H9 (cell line): ENCODE results near the gene SLC9A9. TPM values are rescaled to one million over a fixed set of nuclear protein-coding genes. Genes with fewer than 3 reads are reported as not detected.

ENCODE experiments used
- DNase-seq: peaks from one replicate; pipeline ENCODE4 v3.0.0-alpha.2; 2017
- H2AFZ ChIP-seq: one replicate; pipeline ENCODE4 v1.6.1; 2013; ENCODE audit warnings: mild to moderate bottlenecking, low read length, control low read depth, moderate library complexity
- H2AK5ac ChIP-seq: 2 replicates; pipeline ENCODE4 v1.6.1; 2013; ENCODE audit warnings: low read length, control low read depth, mixed read lengths; ENCODE audit not compliant: insufficient read length
- H2BK120ac ChIP-seq: one replicate; pipeline ENCODE4 v1.6.1; 2013; ENCODE audit warnings: low read depth, mild to moderate bottlenecking, low read length, control low read depth, inconsistent platforms; ENCODE audit not compliant: poor library complexity, severe bottlenecking
- H2BK12ac ChIP-seq: 2 replicates; pipeline ENCODE4 v1.6.1; 2013; ENCODE audit warnings: low read length, control low read depth, mixed read lengths, low read depth; ENCODE audit not compliant: insufficient read length
- H2BK15ac ChIP-seq: 2 replicates; pipeline ENCODE4 v1.6.1; 2013; ENCODE audit warnings: low read depth, low read length, control low read depth
- H2BK20ac ChIP-seq: one replicate; pipeline ENCODE4 v1.6.1; 2013; ENCODE audit warnings: low read depth, mild to moderate bottlenecking, low read length, control low read depth, inconsistent platforms; ENCODE audit not compliant: poor library complexity, severe bottlenecking
- H2BK5ac ChIP-seq: 2 replicates; pipeline ENCODE4 v1.6.1; 2013; ENCODE audit warnings: low read length, control low read depth, mixed read lengths; ENCODE audit not compliant: insufficient read length
- H3K14ac ChIP-seq: 2 replicates; pipeline ENCODE4 v1.6.1; 2013; ENCODE audit warnings: low read length, control low read depth; ENCODE audit not compliant: insufficient read depth
- H3K18ac ChIP-seq: 2 replicates; pipeline ENCODE4 v1.6.1; 2013; ENCODE audit warnings: low read depth, mild to moderate bottlenecking, mixed read lengths, low read length, control low read depth; ENCODE audit not compliant: insufficient read length
- H3K23ac ChIP-seq: 2 replicates; pipeline ENCODE4 v1.6.1; 2013; ENCODE audit warnings: low read length, control low read depth, mixed read lengths, low read depth; ENCODE audit not compliant: insufficient read length
- H3K23me2 ChIP-seq: 2 replicates; pipeline ENCODE4 v1.6.1; 2013; ENCODE audit warnings: low read depth, mild to moderate bottlenecking, mixed read lengths, low read length, control low read depth; ENCODE audit not compliant: insufficient read length, poor library complexity, severe bottlenecking
- H3K27ac ChIP-seq: 2 replicates; pipeline ENCODE4 v1.5.1; 2013; ENCODE audit warnings: low read length, control low read depth, mixed read lengths, low read depth; ENCODE audit not compliant: insufficient read length
- H3K27me3 ChIP-seq: 2 replicates; pipeline ENCODE4 v1.6.1; 2013; ENCODE audit warnings: low read length, control low read depth, inconsistent platforms; ENCODE audit not compliant: insufficient read depth
- H3K4ac ChIP-seq: 2 replicates; pipeline ENCODE4 v1.6.1; 2013; ENCODE audit warnings: low read depth, mild to moderate bottlenecking, control low read depth, inconsistent platforms, low read length, moderate library complexity
- H3K4me1 ChIP-seq: 2 replicates; pipeline ENCODE4 v1.6.1; 2013; ENCODE audit warnings: low read length, control low read depth, inconsistent platforms; ENCODE audit not compliant: insufficient read depth
- H3K4me2 ChIP-seq: 2 replicates; pipeline ENCODE4 v1.6.1; 2013; ENCODE audit warnings: low read length, control low read depth, mixed read lengths; ENCODE audit not compliant: insufficient read length, insufficient read depth
- H3K56ac ChIP-seq: 2 replicates; pipeline ENCODE4 v1.6.1; 2013; ENCODE audit warnings: low read depth, mild to moderate bottlenecking, mixed read lengths, low read length, control low read depth; ENCODE audit not compliant: insufficient read length
- H3K79me1 ChIP-seq: 2 replicates; pipeline ENCODE4 v1.6.1; 2013; ENCODE audit warnings: low read depth, mild to moderate bottlenecking, moderate library complexity, low read length, control low read depth, inconsistent platforms; ENCODE audit not compliant: insufficient read depth, poor library complexity, severe bottlenecking
- H3K79me2 ChIP-seq: 2 replicates; pipeline ENCODE4 v1.6.1; 2013; ENCODE audit warnings: low read length, control low read depth, inconsistent platforms; ENCODE audit not compliant: insufficient read depth
- H3K9ac ChIP-seq: 2 replicates; pipeline ENCODE4 v1.6.1; 2013; ENCODE audit warnings: low read length, control low read depth, mixed read lengths; ENCODE audit not compliant: insufficient read length; ENCODE audit errors: extremely low read depth
- H3K9me3 ChIP-seq: one replicate; pipeline ENCODE4 v1.6.1; 2013; ENCODE audit warnings: low read depth, low read length, inconsistent platforms; ENCODE audit not compliant: control insufficient read depth
- H3T11ph ChIP-seq: one replicate; pipeline ENCODE4 v1.6.1; 2013; ENCODE audit warnings: mild to moderate bottlenecking, low read length, control low read depth, inconsistent platforms
- H4K20me1 ChIP-seq: one replicate; pipeline ENCODE4 v1.6.1; 2013; ENCODE audit not compliant: control insufficient read depth, insufficient read length, insufficient read depth
- H4K5ac ChIP-seq: 2 replicates; pipeline ENCODE4 v1.6.1; 2013; ENCODE audit warnings: low read depth, mild to moderate bottlenecking, mixed read lengths, low read length, control low read depth; ENCODE audit not compliant: insufficient read length
- H4K8ac ChIP-seq: replicated peaks from 2 replicates; pipeline ENCODE4 v1.6.1; 2013; ENCODE audit warnings: low read length, control low read depth, mixed read lengths, low read depth; ENCODE audit not compliant: insufficient read length
- H4K91ac ChIP-seq: 2 replicates; pipeline ENCODE4 v1.6.1; 2013; ENCODE audit warnings: low read depth, mild to moderate bottlenecking, moderate library complexity, mixed read lengths, low read length, control low read depth; ENCODE audit not compliant: insufficient read length
- H3K27ac Mint-ChIP-seq, 3 experiments: 2 replicates in 2 of 3; 3 replicates in 1 of 3; pipeline ENCODE4 v1.8.0; 2020 to 2021; ENCODE audit warnings: mixed read lengths in 3 of 3, mild to moderate bottlenecking in 1 of 3, moderate library complexity in 1 of 3
- H3K27me3 Mint-ChIP-seq: 2 replicates; pipeline ENCODE4 v1.8.0; 2021; ENCODE audit warnings: low read depth, mild to moderate bottlenecking, moderate library complexity, mixed read lengths
- H3K36me3 Mint-ChIP-seq, 3 experiments: 2 replicates in 2 of 3; 3 replicates in 1 of 3; pipeline ENCODE4 v1.8.0; 2020 to 2021; ENCODE audit warnings: low read depth in 3 of 3, mixed read lengths in 3 of 3; ENCODE audit not compliant: insufficient read depth in 1 of 3
- H3K4me1 Mint-ChIP-seq, 2 experiments: 2 replicates each; pipeline ENCODE4 v1.8.0; 2020; ENCODE audit warnings: mixed read lengths in 2 of 2
- H3K4me3 Mint-ChIP-seq, 2 experiments: 2 replicates in 1 of 2; 3 replicates in 1 of 2; pipeline ENCODE4 v1.8.0; 2020 to 2021; ENCODE audit warnings: mild to moderate bottlenecking in 2 of 2, mixed read lengths in 2 of 2, moderate library complexity in 1 of 2
- H3K9me3 Mint-ChIP-seq, 2 experiments: 2 replicates in 1 of 2; 3 replicates in 1 of 2; pipeline ENCODE4 v1.8.0; 2020; ENCODE audit warnings: mild to moderate bottlenecking in 2 of 2, mixed read lengths in 2 of 2, moderate library complexity in 1 of 2
- WGBS: extraction: QIAGEN DNeasy Blood & Tissue Kit; methylation state at CpG from one replicate; pipeline ENCODE4 v1.1.7; 2013; ENCODE audit warnings: missing lambda C conversion rate, low lambda C conversion rate, mixed read lengths; ENCODE audit not compliant: insufficient read length; ENCODE audit errors: extremely low coverage; 5-methylcytosine and 5-hydroxymethylcytosine counted together
- total RNA-seq: library from RNA; stranded (reverse); gene quantifications from 2 replicates; pipeline ENCODE4 v1.2.1, GENCODE V29; 2021
- TF ChIP-seq, protein P1 (sequence below): fragments of 200-600 bp; sonication (generic); conservative IDR thresholded peaks from 3 replicates; pipeline ENCODE4 v1.8.0; 2021; ENCODE audit warnings: antibody characterized with exemption, mild to moderate bottlenecking

The SLC9A9 gene
- total RNA-seq, 1 experiment from 2014 or later: 0.35 TPM

DNA sequence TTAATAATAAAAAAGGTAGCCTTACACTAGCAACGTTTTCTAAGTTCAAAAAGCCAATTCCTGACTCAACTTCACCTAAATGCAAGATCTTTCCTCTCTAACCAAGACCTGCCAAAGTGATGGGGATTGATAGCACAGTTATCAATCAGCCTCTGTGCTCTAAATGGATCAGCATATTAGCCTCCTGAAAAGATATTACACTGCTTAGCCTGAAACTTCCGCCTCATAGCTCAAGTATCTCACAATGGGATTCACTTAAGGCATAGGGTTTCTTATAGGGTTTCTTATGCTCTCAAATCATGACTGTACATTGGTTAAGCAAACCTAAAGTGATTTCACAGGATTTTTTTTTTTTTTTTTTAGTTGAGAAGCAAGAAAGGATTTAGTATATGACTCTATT, 436 bp upstream of the SLC9A9 start:
- Histone ChIP-seq H3T11ph (no peak overlapping the region), H2BK20ac (no peak overlapping the region), H2AFZ (peak overlapping the region; percentile 94), H2AK5ac (no peak overlapping the region), H3K79me1 (no peaks in the 10 kb centered on the region), H4K91ac (no peak overlapping the region), H3K14ac (no peak overlapping the region), H2BK5ac (no peak overlapping the region), H3K27ac (no peak overlapping the region), H3K4me1 (no peaks in the 10 kb centered on the region; the same call in 1 of the 2 replicates), H3K9me3 (no peaks in the 10 kb centered on the region), H3K18ac (no peak overlapping the region), H3K56ac (no peak overlapping the region), H3K27me3 (no peaks in the 10 kb centered on the region), H2BK120ac (no peak overlapping the region), H4K5ac (no peak overlapping the region), H4K8ac (no peak overlapping the region), H3K4me2 (no peak overlapping the region), H4K20me1 (no peaks in the 10 kb centered on the region), H3K4ac (no peak overlapping the region), H2BK15ac (no peak overlapping the region), H3K9ac (no peak overlapping the region), H2BK12ac (no peak overlapping the region), H3K23ac (no peak overlapping the region), H3K23me2 (no peaks in the 10 kb centered on the region), H3K79me2 (no peaks in the 10 kb centered on the region)
- Mint-ChIP-seq H3K36me3 (no peaks in the 10 kb centered on the region), H3K9me3 (no peaks in the 10 kb centered on the region), H3K4me1 (peaks cover 25% of the 10 kb centered on the region in 2 experiments), H3K27me3 (no peaks in the 10 kb centered on the region), H3K27ac (peak overlapping the region in 1 of 3 experiments; percentile 51; a peak in 1 of 7 replicates), H3K4me3 (no peak overlapping the region)
- no CpG with 5 or more reads among the region's 2 CpGs for WGBS
- DNase-seq: no peak
- TF ChIP-seq, protein P1, sequence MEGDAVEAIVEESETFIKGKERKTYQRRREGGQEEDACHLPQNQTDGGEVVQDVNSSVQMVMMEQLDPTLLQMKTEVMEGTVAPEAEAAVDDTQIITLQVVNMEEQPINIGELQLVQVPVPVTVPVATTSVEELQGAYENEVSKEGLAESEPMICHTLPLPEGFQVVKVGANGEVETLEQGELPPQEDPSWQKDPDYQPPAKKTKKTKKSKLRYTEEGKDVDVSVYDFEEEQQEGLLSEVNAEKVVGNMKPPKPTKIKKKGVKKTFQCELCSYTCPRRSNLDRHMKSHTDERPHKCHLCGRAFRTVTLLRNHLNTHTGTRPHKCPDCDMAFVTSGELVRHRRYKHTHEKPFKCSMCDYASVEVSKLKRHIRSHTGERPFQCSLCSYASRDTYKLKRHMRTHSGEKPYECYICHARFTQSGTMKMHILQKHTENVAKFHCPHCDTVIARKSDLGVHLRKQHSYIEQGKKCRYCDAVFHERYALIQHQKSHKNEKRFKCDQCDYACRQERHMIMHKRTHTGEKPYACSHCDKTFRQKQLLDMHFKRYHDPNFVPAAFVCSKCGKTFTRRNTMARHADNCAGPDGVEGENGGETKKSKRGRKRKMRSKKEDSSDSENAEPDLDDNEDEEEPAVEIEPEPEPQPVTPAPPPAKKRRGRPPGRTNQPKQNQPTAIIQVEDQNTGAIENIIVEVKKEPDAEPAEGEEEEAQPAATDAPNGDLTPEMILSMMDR: no peak
